Astrocyte of the spinal cord (primary cell): ENCODE results near the gene TRDN.

ENCODE experiments used
- DNase-seq: peaks from one replicate; pipeline ENCODE4 v3.0.0; 2011; ENCODE audit warnings: low read depth, low spot score
- H3K4me3 ChIP-seq: 2 replicates; pipeline ENCODE4 v1.5.1; 2011; ENCODE audit warnings: low read depth, mild to moderate bottlenecking, low read length, moderate library complexity
- CTCF ChIP-seq: IDR thresholded peaks from 2 replicates; pipeline ENCODE4 v1.5.1; 2012; ENCODE audit warnings: low read depth, mild to moderate bottlenecking, low read length, inconsistent platforms
- in situ Hi-C: cut with HindIII; loops from 2 replicates; pipeline ENCODE4 v1.10.0; 2017; ENCODE audit warnings: low sequenced_read_pairs

The TRDN gene

GRCh38 chr6:123616942-123617341 is 19.8 kb downstream of the TRDN start:
- no peak overlapping the region for H3K4me3 ChIP-seq
- in situ Hi-C loops = no loop called here
- TF ChIP-seq CTCF = no peak
- DNase-seq = no peak

GRCh38 chr6:123616016-123616415 is 20.7 kb downstream of the TRDN start:
- in situ Hi-C loops = no loop called here
- TF ChIP-seq CTCF = no peak
- H3K4me3 ChIP-seq = no peak overlapping the region
- no peak for DNase-seq

DNA sequence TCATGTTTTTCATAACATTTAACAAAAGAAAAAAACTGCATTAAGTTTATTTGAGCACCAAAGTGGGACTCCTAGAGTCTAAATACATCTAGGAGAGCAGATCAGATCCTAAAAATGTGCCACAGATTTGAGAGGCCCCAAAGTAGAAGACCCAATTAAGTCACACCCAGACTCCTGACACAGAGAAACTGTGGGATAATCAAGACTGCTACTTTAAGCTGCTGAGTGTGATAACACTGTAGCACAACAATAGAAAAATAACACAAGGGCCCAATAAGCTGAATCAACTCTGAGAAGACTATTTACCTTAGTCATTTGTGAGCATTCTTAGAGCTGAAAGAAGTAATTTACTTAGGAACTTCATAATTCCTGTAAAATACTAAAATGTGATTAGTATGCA is 26.0 kb downstream of the TRDN start:
- no peak overlapping the region for H3K4me3 ChIP-seq
- DNase-seq = no peak
- in situ Hi-C loops = no loop called here

GRCh38 chr6:123604067-123604466 is 32.7 kb downstream of the TRDN start:
- in situ Hi-C loops = no loop called here
- H3K4me3 ChIP-seq = no peak overlapping the region
- DNase-seq = no peak
- no peak for TF ChIP-seq CTCF

More for the DNA sequence above, 26.0 kb downstream of the TRDN start:
- no peak for TF ChIP-seq CTCF

DNA sequence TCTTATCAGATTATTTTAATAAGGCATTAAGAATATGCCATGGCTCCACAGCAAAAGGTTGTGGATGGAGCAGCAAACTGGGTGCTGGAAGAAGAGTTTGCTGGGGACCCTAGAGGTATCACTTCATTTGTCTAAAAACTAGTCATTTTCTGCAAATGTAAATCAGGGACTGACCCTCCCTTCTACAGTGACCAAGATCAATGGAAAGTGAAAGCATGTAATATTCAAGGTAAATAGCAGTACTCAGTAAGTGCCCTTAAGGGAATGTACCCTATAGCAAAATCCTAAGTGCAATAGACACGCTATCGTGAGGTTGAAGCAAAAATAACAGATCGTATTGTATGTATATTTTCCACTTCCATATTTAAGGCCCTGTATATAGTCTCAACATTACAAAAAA is 38.7 kb downstream of the TRDN start:
- H3K4me3 ChIP-seq = no peak overlapping the region
- in situ Hi-C loops = no loop called here
- no peak for DNase-seq
- no peak for TF ChIP-seq CTCF

DNA sequence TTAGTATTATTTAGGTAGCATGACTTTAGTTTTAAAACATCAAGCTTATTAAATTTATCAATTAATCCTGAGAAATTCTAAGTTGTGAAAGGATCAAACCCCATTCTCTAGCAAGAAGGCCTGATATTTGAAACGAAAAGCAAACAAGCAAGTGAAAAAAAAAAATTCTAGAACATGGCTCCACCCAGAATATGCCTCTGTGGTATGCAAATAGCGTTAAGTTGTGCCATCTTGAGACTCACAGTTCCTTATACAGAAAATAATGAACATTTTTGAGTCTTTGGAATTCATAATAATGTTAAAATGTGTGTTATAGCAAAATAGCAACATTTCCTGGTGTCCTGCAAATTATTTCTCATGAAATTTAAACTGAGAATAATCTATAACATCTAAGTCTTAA is 42.0 kb downstream of the TRDN start:
- DNase-seq = no peak
- no peak overlapping the region for H3K4me3 ChIP-seq
- no peak for TF ChIP-seq CTCF
- in situ Hi-C loops = no loop called here

GRCh38 chr6:123592426-123592825 is 44.3 kb downstream of the TRDN start:
- in situ Hi-C loops = no loop called here
- no peak overlapping the region for H3K4me3 ChIP-seq
- DNase-seq = no peak
- TF ChIP-seq CTCF = no peak
